GM23338 (cell line): Measurements from ENCODE around the gene GNAT3. TPM values are rescaled to one million over a fixed set of nuclear protein-coding genes. Genes with fewer than 3 reads are reported as not detected.

Experiments
- JUNB ChIP-seq: IDR thresholded peaks from one replicate; pipeline ENCODE4 v1.6.1; 2016; ENCODE audit warnings: antibody characterized with exemption; ENCODE audit not compliant: unreplicated experiment
- NANOG ChIP-seq: IDR thresholded peaks from 2 replicates; pipeline ENCODE4 v1.6.1; 2016; ENCODE audit warnings: antibody characterized with exemption, borderline replicate concordance
- POLR2AphosphoS5 ChIP-seq: IDR thresholded peaks from 2 replicates; pipeline ENCODE4 v1.6.1; 2016; ENCODE audit warnings: antibody characterized with exemption, low read depth
- ZNF114 ChIP-seq: fragments of 250-450 bp; sonication (Bioruptor Pico); IDR thresholded peaks from 2 replicates; pipeline ENCODE4 v1.5.0; 2020; ENCODE audit warnings: mild to moderate bottlenecking, moderate library complexity
- ZNF331 ChIP-seq: fragments of 250-450 bp; sonication (Bioruptor Pico); IDR thresholded peaks from 2 replicates; pipeline ENCODE4 v1.5.0; 2020; ENCODE audit warnings: low read depth, mild to moderate bottlenecking, moderate library complexity
- polyA plus RNA-seq: library from polyadenylated mRNA; unstranded; fragments of >200 nt; fragmentation: Nextera tagmentation; extraction: Ambion mirVana; gene quantifications from 2 replicates; pipeline ENCODE4 v1.2.1, GENCODE V29; 2016
- total RNA-seq: library from RNA; depleted of rRNA; stranded (reverse); fragments of >200 nt; shearing (Covaris generic); gene quantifications from 2 replicates; pipeline ENCODE4 v1.2.3, GENCODE V29; 2014
- TF ChIP-seq, protein P1 (sequence below): fragments of 250-450 bp; sonication (Bioruptor Pico); IDR thresholded peaks from 2 replicates; pipeline ENCODE4 v1.5.0; 2020; ENCODE audit warnings: mild to moderate bottlenecking, moderate library complexity
- TF ChIP-seq, protein P2 (sequence below): IDR thresholded peaks from one replicate; pipeline ENCODE4 v1.6.1; 2018; ENCODE audit warnings: antibody characterized with exemption; ENCODE audit not compliant: unreplicated experiment

The GNAT3 gene
- total and polyA plus RNA-seq, 2 experiments from 2014 or later, result not detected

DNA sequence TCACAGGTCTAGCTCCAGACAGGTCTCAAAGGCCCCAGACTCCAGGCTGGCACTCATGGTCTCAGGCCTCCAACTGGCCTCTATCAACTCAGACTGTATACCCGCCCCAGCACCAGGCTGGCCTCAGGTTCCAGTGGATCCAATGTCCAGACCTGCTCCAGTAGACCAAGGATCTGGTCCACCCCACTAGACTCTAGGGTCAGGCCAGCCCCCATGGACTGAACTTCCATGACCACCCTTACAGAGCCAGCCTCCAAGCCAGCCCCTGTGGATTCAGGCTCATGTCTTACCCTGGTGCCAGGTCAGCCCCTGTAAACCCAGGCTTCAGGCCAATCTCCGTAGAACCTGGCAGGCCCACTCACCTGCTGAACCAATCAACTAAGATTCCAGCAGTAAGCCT, 16.8 kb upstream of the GNAT3 start (continued):
- TF ChIP-seq, protein P1, sequence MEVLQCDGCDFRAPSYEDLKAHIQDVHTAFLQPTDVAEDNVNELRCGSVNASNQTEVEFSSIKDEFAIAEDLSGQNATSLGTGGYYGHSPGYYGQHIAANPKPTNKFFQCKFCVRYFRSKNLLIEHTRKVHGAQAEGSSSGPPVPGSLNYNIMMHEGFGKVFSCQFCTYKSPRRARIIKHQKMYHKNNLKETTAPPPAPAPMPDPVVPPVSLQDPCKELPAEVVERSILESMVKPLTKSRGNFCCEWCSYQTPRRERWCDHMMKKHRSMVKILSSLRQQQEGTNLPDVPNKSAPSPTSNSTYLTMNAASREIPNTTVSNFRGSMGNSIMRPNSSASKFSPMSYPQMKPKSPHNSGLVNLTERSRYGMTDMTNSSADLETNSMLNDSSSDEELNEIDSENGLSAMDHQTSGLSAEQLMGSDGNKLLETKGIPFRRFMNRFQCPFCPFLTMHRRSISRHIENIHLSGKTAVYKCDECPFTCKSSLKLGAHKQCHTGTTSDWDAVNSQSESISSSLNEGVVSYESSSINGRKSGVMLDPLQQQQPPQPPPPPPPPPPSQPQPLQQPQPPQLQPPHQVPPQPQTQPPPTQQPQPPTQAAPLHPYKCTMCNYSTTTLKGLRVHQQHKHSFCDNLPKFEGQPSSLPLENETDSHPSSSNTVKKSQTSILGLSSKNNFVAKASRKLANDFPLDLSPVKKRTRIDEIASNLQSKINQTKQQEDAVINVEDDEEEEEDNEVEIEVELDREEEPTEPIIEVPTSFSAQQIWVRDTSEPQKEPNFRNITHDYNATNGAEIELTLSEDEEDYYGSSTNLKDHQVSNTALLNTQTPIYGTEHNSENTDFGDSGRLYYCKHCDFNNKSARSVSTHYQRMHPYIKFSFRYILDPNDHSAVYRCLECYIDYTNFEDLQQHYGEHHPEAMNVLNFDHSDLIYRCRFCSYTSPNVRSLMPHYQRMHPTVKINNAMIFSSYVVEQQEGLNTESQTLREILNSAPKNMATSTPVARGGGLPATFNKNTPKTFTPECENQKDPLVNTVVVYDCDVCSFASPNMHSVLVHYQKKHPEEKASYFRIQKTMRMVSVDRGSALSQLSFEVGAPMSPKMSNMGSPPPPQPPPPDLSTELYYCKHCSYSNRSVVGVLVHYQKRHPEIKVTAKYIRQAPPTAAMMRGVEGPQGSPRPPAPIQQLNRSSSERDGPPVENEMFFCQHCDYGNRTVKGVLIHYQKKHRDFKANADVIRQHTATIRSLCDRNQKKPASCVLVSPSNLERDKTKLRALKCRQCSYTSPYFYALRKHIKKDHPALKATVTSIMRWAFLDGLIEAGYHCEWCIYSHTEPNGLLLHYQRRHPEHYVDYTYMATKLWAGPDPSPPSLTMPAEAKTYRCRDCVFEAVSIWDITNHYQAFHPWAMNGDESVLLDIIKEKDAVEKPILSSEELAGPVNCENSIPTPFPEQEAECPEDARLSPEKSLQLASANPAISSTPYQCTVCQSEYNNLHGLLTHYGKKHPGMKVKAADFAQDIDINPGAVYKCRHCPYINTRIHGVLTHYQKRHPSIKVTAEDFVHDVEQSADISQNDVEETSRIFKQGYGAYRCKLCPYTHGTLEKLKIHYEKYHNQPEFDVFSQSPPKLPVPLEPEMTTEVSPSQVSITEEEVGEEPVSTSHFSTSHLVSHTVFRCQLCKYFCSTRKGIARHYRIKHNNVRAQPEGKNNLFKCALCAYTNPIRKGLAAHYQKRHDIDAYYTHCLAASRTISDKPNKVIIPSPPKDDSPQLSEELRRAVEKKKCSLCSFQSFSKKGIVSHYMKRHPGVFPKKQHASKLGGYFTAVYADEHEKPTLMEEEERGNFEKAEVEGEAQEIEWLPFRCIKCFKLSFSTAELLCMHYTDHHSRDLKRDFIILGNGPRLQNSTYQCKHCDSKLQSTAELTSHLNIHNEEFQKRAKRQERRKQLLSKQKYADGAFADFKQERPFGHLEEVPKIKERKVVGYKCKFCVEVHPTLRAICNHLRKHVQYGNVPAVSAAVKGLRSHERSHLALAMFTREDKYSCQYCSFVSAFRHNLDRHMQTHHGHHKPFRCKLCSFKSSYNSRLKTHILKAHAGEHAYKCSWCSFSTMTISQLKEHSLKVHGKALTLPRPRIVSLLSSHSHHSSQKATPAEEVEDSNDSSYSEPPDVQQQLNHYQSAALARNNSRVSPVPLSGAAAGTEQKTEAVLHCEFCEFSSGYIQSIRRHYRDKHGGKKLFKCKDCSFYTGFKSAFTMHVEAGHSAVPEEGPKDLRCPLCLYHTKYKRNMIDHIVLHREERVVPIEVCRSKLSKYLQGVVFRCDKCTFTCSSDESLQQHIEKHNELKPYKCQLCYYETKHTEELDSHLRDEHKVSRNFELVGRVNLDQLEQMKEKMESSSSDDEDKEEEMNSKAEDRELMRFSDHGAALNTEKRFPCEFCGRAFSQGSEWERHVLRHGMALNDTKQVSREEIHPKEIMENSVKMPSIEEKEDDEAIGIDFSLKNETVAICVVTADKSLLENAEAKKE (CRISPR knock-in tag), result no peak
- no peak for TF ChIP-seq POLR2AphosphoS5
- TF ChIP-seq NANOG, result no peak
- TF ChIP-seq JUNB, result no peak
- TF ChIP-seq ZNF114 (CRISPR knock-in tag), result no peak
- TF ChIP-seq, protein P2, sequence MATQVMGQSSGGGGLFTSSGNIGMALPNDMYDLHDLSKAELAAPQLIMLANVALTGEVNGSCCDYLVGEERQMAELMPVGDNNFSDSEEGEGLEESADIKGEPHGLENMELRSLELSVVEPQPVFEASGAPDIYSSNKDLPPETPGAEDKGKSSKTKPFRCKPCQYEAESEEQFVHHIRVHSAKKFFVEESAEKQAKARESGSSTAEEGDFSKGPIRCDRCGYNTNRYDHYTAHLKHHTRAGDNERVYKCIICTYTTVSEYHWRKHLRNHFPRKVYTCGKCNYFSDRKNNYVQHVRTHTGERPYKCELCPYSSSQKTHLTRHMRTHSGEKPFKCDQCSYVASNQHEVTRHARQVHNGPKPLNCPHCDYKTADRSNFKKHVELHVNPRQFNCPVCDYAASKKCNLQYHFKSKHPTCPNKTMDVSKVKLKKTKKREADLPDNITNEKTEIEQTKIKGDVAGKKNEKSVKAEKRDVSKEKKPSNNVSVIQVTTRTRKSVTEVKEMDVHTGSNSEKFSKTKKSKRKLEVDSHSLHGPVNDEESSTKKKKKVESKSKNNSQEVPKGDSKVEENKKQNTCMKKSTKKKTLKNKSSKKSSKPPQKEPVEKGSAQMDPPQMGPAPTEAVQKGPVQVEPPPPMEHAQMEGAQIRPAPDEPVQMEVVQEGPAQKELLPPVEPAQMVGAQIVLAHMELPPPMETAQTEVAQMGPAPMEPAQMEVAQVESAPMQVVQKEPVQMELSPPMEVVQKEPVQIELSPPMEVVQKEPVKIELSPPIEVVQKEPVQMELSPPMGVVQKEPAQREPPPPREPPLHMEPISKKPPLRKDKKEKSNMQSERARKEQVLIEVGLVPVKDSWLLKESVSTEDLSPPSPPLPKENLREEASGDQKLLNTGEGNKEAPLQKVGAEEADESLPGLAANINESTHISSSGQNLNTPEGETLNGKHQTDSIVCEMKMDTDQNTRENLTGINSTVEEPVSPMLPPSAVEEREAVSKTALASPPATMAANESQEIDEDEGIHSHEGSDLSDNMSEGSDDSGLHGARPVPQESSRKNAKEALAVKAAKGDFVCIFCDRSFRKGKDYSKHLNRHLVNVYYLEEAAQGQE, result no peak
- no peak for TF ChIP-seq ZNF331 (CRISPR knock-in tag)
